Astrocyte (in vitro differentiated cells and primary cell): Measurements from ENCODE around the gene EGFLAM.

Experiments used
- CTCF ChIP-seq: IDR thresholded peaks from 2 replicates; pipeline ENCODE4 v1.5.1; 2011; ENCODE audit warnings: low read depth, mild to moderate bottlenecking, inconsistent platforms, low read length, moderate library complexity; ENCODE audit not compliant: insufficient read depth
- EZH2 ChIP-seq: IDR thresholded peaks from 2 replicates; pipeline ENCODE4 v1.6.1; 2012; ENCODE audit warnings: mild to moderate bottlenecking, low read length, inconsistent platforms; ENCODE audit not compliant: insufficient read depth

GRCh38 chr5:38341056-38341455 lies 82.7 kb downstream of the EGFLAM start:
- TF ChIP-seq CTCF (no peak), EZH2 (no peak)
